K562 (cell line): ENCODE data around the gene GRIK1. TPM values are rescaled to one million over a fixed set of nuclear protein-coding genes. Genes with fewer than 3 reads are reported as not detected.
A peak's percentile ranks its signal among the peaks of the same experiment; 100 is the strongest.

ENCODE experiments used
- ATAC-seq: fragments of 200-7000 bp; cut with Tn5 transposase; 3 replicates; pipeline ENCODE4 v1.9.1; 2020; ENCODE audit warnings: moderate library complexity
- Bru-seq: library from RNA; stranded (reverse); fragments of 400-500 nt; gene quantifications from one replicate; lab custom pipeline; 2021; lab: Mats Ljungman, UMichigan
- BruChase-seq, 2 experiments: library from RNA; stranded (reverse); fragments of 400-500 nt; gene quantifications; one replicate each; lab custom pipeline; 2021; lab: Mats Ljungman, UMichigan
- BruUV-seq: library from RNA; stranded (reverse); fragments of 400-500 nt; replicated peaks from 2 replicates; lab custom pipeline; 2021; lab: Mats Ljungman, UMichigan
- CTCF ChIA-PET: fragments of 300-600 bp; formaldehyde crosslinking; extraction: SDS; loops from one replicate; lab custom pipeline; 2021; ENCODE audit warnings: low intra/inter-chr PET ratio; lab: Yijun Ruan, JAX
- POLR2A ChIA-PET: fragments of 300-600, 350-650 bp; sonication (Branson Sonifier 250); formaldehyde crosslinking; extraction: SDS; loops from one replicate; lab custom pipeline; 2021; ENCODE audit warnings: antibody characterized with exemption, inconsistent platforms; lab: Yijun Ruan, JAX
- DNase-seq, 4 experiments: peaks; one replicate each; pipeline versions ENCODE4 v3.0.0 to v3.0.0-alpha.2; 2011 to 2018; ENCODE audit warnings: low spot score in 3 of 4, mixed read lengths in 3 of 4; ENCODE audit errors: extremely low read depth in 1 of 4
- FAIRE-seq: peaks from 2 replicates; lab custom pipeline; 2011; peaks lifted over from hg19 to GRCh38; lab: Jason Lieb, UNC
- H2AFZ ChIP-seq: 2 replicates; pipeline ENCODE4 v1.6.0; 2011; ENCODE audit warnings: low read depth, low read length, control low read depth, inconsistent platforms
- H3K27ac ChIP-seq: fragments of 200-600 bp; 3 replicates; pipeline ENCODE4 v1.8.0; 2011; ENCODE audit warnings: low read depth, mild to moderate bottlenecking, control low read depth, inconsistent platforms, low read length, moderate library complexity, mixed read lengths; ENCODE audit errors: extremely low read depth
- H3K27me3 ChIP-seq, 2 experiments: fragments of 300-600 bp in 1 of 2; 2 replicates in 1 of 2; 3 replicates in 1 of 2; pipeline versions ENCODE4 v1.6.0 to v1.8.0; 2011; ENCODE audit warnings: inconsistent platforms in 2 of 2, low read length in 2 of 2, mild to moderate bottlenecking in 1 of 2, mixed read lengths in 1 of 2, moderate library complexity in 1 of 2; ENCODE audit not compliant: control insufficient read depth in 2 of 2, insufficient read depth in 2 of 2
- H3K36me3 ChIP-seq: fragments of 300-600 bp; 3 replicates; pipeline ENCODE4 v1.8.0; 2011; ENCODE audit warnings: mild to moderate bottlenecking, low read length, inconsistent platforms; ENCODE audit not compliant: control insufficient read depth, insufficient read depth
- H3K4me1 ChIP-seq, 2 experiments: fragments of 200-600 bp in 1 of 2; replicated peaks in 1 of 2; 2 replicates in 1 of 2; 3 replicates in 1 of 2; pipeline versions ENCODE4 v1.5.1 to v1.8.0; 2011; ENCODE audit warnings: inconsistent platforms in 2 of 2, low read length in 2 of 2, mild to moderate bottlenecking in 1 of 2, mixed read lengths in 1 of 2, moderate library complexity in 1 of 2; ENCODE audit not compliant: control insufficient read depth in 2 of 2, insufficient read depth in 2 of 2
- H3K4me2 ChIP-seq: 2 replicates; pipeline ENCODE4 v1.6.1; 2011; ENCODE audit warnings: low read length, control low read depth, inconsistent platforms, mixed read lengths; ENCODE audit not compliant: insufficient read depth
- H3K4me3 ChIP-seq: fragments of 200-600 bp; sonication (generic), shearing (Covaris generic); 2 replicates; pipeline ENCODE4 v1.5.1; 2016; ENCODE audit warnings: control low read depth, inconsistent platforms
- H3K79me2 ChIP-seq: fragments of 200-600 bp; 3 replicates; pipeline ENCODE4 v1.8.0; 2011; ENCODE audit warnings: low read length, inconsistent platforms; ENCODE audit not compliant: control insufficient read depth, insufficient read depth
- H3K9ac ChIP-seq, 2 experiments: 2 replicates each; pipeline versions ENCODE4 v1.6.0 to v1.6.1; 2011; ENCODE audit warnings: low read depth in 2 of 2, low read length in 2 of 2, control low read depth in 1 of 2, inconsistent platforms in 1 of 2, mild to moderate bottlenecking in 1 of 2, mixed read lengths in 1 of 2; ENCODE audit not compliant: insufficient read depth in 1 of 2
- H3K9me1 ChIP-seq: one replicate; pipeline ENCODE4 v1.6.0; 2011; ENCODE audit warnings: inconsistent platforms, mild to moderate bottlenecking, low read length, moderate library complexity; ENCODE audit not compliant: control insufficient read depth, insufficient read depth
- H3K9me3 ChIP-seq: replicated peaks from 2 replicates; pipeline ENCODE4 v1.5.1; 2011; ENCODE audit warnings: low read depth, low read length, inconsistent platforms; ENCODE audit not compliant: control insufficient read depth, insufficient read depth
- H4K20me1 ChIP-seq: replicated peaks from 2 replicates; pipeline ENCODE4 v1.6.1; 2011; ENCODE audit warnings: low read length, inconsistent platforms, mixed read lengths; ENCODE audit not compliant: control insufficient read depth, insufficient read depth
- COPS2 ChIP-seq: fragments of 450-650 bp; conservative IDR thresholded peaks from 2 replicates; pipeline ENCODE4 v1.6.1; 2016; ENCODE audit warnings: mild to moderate bottlenecking, moderate library complexity
- ELF1 ChIP-seq: fragments of 200-800 bp; sonication (Bioruptor generic); IDR thresholded peaks from 2 replicates; pipeline ENCODE4 v1.6.1; 2016; ENCODE audit warnings: missing genetic modification characterization, missing compliant biosample characterization
- FOXK2 ChIP-seq, 2 experiments: fragments of 450-650 bp; IDR thresholded peaks in 1 of 2; conservative IDR thresholded peaks in 1 of 2; 2 replicates each; pipeline ENCODE4 v1.6.1; 2016; ENCODE audit warnings: low read depth in 2 of 2, mild to moderate bottlenecking in 1 of 2
- GATA2 ChIP-seq: sonication (generic); formaldehyde crosslinking; IDR thresholded peaks from 2 replicates; pipeline ENCODE4 v1.4.0; 2020; ENCODE audit warnings: mild to moderate bottlenecking, missing genetic modification reagents
- NRF1 ChIP-seq, 2 experiments: fragments of 450-650 bp; IDR thresholded peaks in 1 of 2; conservative IDR thresholded peaks in 1 of 2; 2 replicates each; pipeline ENCODE4 v1.6.1; 2014; ENCODE audit warnings: mild to moderate bottlenecking in 2 of 2
- RNF219 ChIP-seq: fragments of 250-450 bp; sonication (Bioruptor Pico); IDR thresholded peaks from 2 replicates; pipeline ENCODE4 v1.5.0; 2022; ENCODE audit warnings: mild to moderate bottlenecking
- SNIP1 ChIP-seq: fragments of 450-650 bp; IDR thresholded peaks from 2 replicates; pipeline ENCODE4 v1.7.1; 2017; ENCODE audit warnings: low read depth, mild to moderate bottlenecking
- SP1 ChIP-seq: sonication (generic); formaldehyde crosslinking; IDR thresholded peaks from 2 replicates; pipeline ENCODE4 v1.8.1; 2022; ENCODE audit warnings: mild to moderate bottlenecking, missing genetic modification reagents
- WGBS: fragments of 100-300 bp; shearing (Covaris generic); methylation state at CpG from one replicate; pipeline ENCODE4 v1.1.6; 2016; ENCODE audit warnings: low coverage, mixed read lengths; ENCODE audit not compliant: insufficient coverage; ENCODE audit errors: missing lambda C conversion rate; 5-methylcytosine and 5-hydroxymethylcytosine counted together
- in situ Hi-C: fragments of 300-500 bp; cut with MboI; formaldehyde crosslinking; loops from 4 replicates; pipeline ENCODE4 v1.15.0; 2018; ENCODE audit warnings: inconsistent platforms, mixed read lengths
- intact Hi-C: fragments of 100-400 bp; cut with micrococcal nuclease; formaldehyde crosslinking; loops from 2 replicates; pipeline ENCODE4 v1.14.2; 2022
- long read RNA-seq, 3 experiments: library from polyadenylated mRNA in 2 of 3; library from RNA in 1 of 3; unstranded in 2 of 3; stranded (forward) in 1 of 3; transcript quantifications; one replicate each; pipeline ENCODE4 v2.0.0, GENCODE V29; 2019 to 2022
- polyA minus RNA-seq, 3 experiments: library from RNA; depleted of rRNA, polyadenylated mRNA; stranded (reverse); fragments of >200 nt; gene quantifications; 2 replicates each; pipeline ENCODE4 v1.2.3, GENCODE V29; 2011
- polyA plus RNA-seq, 8 experiments: library from polyadenylated mRNA; depleted of rRNA in 4 of 8; stranded (reverse) in 5 of 8; unstranded in 3 of 8; fragments of >200 nt; fragmentation: Nextera tagmentation in 2 of 8; fragmentation: Illumina TruSeq in 1 of 8; extraction: Ambion mirVana in 2 of 8; extraction: Trizol in 1 of 8; gene quantifications; 2 replicates each; pipeline versions ENCODE4 v1.2.1 to v1.2.3, GENCODE V29; 2011 to 2014; ENCODE audit warnings: inconsistent platforms in 1 of 8, missing spikeins in 1 of 8
- total RNA-seq, 7 experiments: library from RNA; depleted of rRNA in 6 of 7; stranded (reverse); fragments of >200 nt in 6 of 7; fragmentation: Illumina TruSeq in 2 of 7; extraction: Trizol in 2 of 7; gene quantifications; 2 replicates each; pipeline versions ENCODE4 v1.2.1 to v1.2.3, GENCODE V29; 2011 to 2021; ENCODE audit warnings: low replicate concordance in 1 of 7
- TF ChIP-seq, protein P1 (sequence below): fragments of 200-800 bp; sonication (Bioruptor generic); IDR thresholded peaks from 2 replicates; pipeline ENCODE4 v1.6.1; 2017; ENCODE audit warnings: missing genetic modification characterization, missing compliant biosample characterization
- TF ChIP-seq, protein P2 (sequence below): sonication (generic); formaldehyde crosslinking; IDR thresholded peaks from 2 replicates; pipeline ENCODE4 v1.8.0; 2022; ENCODE audit warnings: missing genetic modification reagents, mild to moderate bottlenecking, moderate library complexity, borderline replicate concordance

GRIK1 gene
- 0.37 and 0.77 TPM in 2 replicates for total RNA-seq (2011; cell fraction: chromatin; rRNA removed; ENCODE audit: low replicate concordance)
- 0.13 and 0.17 TPM in 2 replicates for total RNA-seq (2011; cell fraction: nucleolus; rRNA removed)
- total RNA-seq (2011; cell fraction: nucleoplasm; rRNA removed), result 0.22 and 0.31 TPM in 2 replicates
- total RNA-seq (2014; rRNA removed) (0.49 and 0.68 TPM in 2 replicates), total RNA-seq (2014; rRNA removed; fragmentation: Illumina TruSeq; extraction: Trizol) (0.57 and 0.58 TPM in 2 replicates), total RNA-seq (2015; rRNA removed; fragmentation: Illumina TruSeq; extraction: Trizol) (2.3 and 2.8 TPM in 2 replicates), total RNA-seq (2021) (0.44 and 0.67 TPM in 2 replicates), polyA plus RNA-seq (2011; rRNA removed) (0.05 and 0.17 TPM in 2 replicates), polyA plus RNA-seq (2014; fragmentation: Illumina TruSeq; extraction: Trizol) (0.55 and 0.67 TPM in 2 replicates), polyA plus RNA-seq (2014; fragmentation: Nextera tagmentation; extraction: Ambion mirVana) (under 1 TPM; 0.32 to 0.36 TPM), polyA plus RNA-seq (2014; rRNA removed) (0.19 and 0.53 TPM in 2 replicates), polyA minus RNA-seq (2011; rRNA and poly(A)+ RNA removed) (0.09 and 0.28 TPM in 2 replicates), Bru-seq, nascent RNA (percentile 29 among the genes with signal in this experiment), BruChase-seq, experiment 1, labeled RNA remaining after a 2-hour chase (percentile 26 among the genes with signal in this experiment), BruChase-seq, experiment 2, labeled RNA remaining after a 6-hour chase (percentile 25 among the genes with signal in this experiment)
- polyA plus RNA-seq (2011; cell fraction: cytosol; rRNA removed), result 0.04 and 0.10 TPM in 2 replicates
- polyA plus RNA-seq (2011; cell fraction: nucleus; rRNA removed), result 0.24 and 0.64 TPM in 2 replicates
- polyA plus RNA-seq (2012), result 0.69 and 2.7 TPM in 2 replicates
- polyA minus RNA-seq (2011; cell fraction: cytosol; rRNA and poly(A)+ RNA removed), result 0.64 TPM in 1 of 2 replicates, not detected in the other
- polyA minus RNA-seq (2011; cell fraction: nucleus; rRNA and poly(A)+ RNA removed), result 0.44 and 0.94 TPM in 2 replicates
- long read RNA-seq, experiment 1, partial matches to known transcripts, result 1 of 6 reads
- long read RNA-seq, experiment 1, other reads (novel, unspliced or antisense), result 5 of 6 reads
- long read RNA-seq, experiment 2, result 0 reads
- long read RNA-seq, experiment 3, result 0 reads

DNA sequence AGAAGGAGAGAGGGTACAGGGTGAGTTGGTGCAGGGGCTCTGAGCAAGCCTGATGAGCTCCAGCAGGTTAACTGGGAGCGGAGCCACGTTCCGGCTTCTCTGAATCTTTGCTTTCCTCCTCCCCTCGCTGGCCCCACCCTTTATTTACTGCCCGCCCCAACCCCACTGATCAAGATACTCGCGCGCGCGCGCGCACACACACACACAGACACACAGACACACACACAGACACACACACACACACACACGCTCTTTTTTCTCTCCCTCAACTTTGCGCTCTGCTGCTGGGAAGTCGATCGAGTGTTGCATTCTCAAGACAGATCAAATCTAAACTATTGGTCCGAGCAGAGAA lies at the start of gene GRIK1:
Gene GRIK1, minus strand, starts transcription at position 73 of the 352 bp plus-strand sequence.
- in situ Hi-C loops (no loop called here), intact Hi-C loops (no loop called here)
- POLR2A ChIA-PET, result interaction anchor here (0.6 to 1.0 kb wide), 2 partner anchors 14 to 46 kb away, joined by 3 read pairs; no protein-coding TSS in a partner anchor
- CTCF ChIA-PET, result no interaction called here
- TF ChIP-seq ELF1 (tag) (no peak), GATA2 (CRISPR knock-in tag) (peak; percentile 45; the same call in 1 of the 2 replicates), NRF1 (conservative IDR thresholded peaks at IDR 0.05 in 1 of 2, IDR thresholded peaks at IDR 0.05 in 1 of 2) (peak; percentile 60 to 67; a peak in 3 of 4 replicates), FOXK2 (conservative IDR thresholded peaks at IDR 0.05 in 1 of 2, IDR thresholded peaks at IDR 0.05 in 1 of 2; ENCODE audit: low read depth in 2 of 2) (peak in 1 of 2 experiments; percentile 30; a peak in 1 of 4 replicates), COPS2 (no peak), SNIP1 (no peak), SP1 (CRISPR knock-in tag) (0 out of 2 replicates have a peak, but pooled peaks have one; percentile 31), RNF219 (CRISPR knock-in tag) (no peak)
- TF ChIP-seq, protein P1, sequence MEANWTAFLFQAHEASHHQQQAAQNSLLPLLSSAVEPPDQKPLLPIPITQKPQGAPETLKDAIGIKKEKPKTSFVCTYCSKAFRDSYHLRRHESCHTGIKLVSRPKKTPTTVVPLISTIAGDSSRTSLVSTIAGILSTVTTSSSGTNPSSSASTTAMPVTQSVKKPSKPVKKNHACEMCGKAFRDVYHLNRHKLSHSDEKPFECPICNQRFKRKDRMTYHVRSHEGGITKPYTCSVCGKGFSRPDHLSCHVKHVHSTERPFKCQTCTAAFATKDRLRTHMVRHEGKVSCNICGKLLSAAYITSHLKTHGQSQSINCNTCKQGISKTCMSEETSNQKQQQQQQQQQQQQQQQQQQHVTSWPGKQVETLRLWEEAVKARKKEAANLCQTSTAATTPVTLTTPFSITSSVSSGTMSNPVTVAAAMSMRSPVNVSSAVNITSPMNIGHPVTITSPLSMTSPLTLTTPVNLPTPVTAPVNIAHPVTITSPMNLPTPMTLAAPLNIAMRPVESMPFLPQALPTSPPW (CRISPR knock-in tag), result peak; percentile 73
- TF ChIP-seq, protein P2, sequence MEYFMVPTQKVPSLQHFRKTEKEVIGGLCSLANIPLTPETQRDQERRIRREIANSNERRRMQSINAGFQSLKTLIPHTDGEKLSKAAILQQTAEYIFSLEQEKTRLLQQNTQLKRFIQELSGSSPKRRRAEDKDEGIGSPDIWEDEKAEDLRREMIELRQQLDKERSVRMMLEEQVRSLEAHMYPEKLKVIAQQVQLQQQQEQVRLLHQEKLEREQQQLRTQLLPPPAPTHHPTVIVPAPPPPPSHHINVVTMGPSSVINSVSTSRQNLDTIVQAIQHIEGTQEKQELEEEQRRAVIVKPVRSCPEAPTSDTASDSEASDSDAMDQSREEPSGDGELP, result no peak
- Histone ChIP-seq H3K9me3 (no peaks in the 10 kb centered on the region), H3K9me1 (no peaks in the 10 kb centered on the region), H3K79me2 (no peaks in the 10 kb centered on the region), H3K27ac (no peak within 1 kb of the TSS), H4K20me1 (no peaks in the 10 kb centered on the region), H3K4me2 (peak within 1 kb of the TSS; percentile 58), H3K27me3 (peaks cover 13 to 23% of the 10 kb centered on the region in 2 experiments), H3K36me3 (no peaks in the 10 kb centered on the region), H3K4me3 (peak within 1 kb of the TSS; percentile 9; the same call in 1 of the 2 replicates), H3K4me1 (peaks cover 0 to 11% of the 10 kb centered on the region in 2 experiments; a peak in 3 of 5 replicates), H3K9ac (peak within 1 kb of the TSS in 1 of 2 experiments; percentile 59; a peak in 1 of 4 replicates), H2AFZ (peak within 1 kb of the TSS; percentile 57)
- no peak for FAIRE-seq
- DNase-seq, result peak; percentile 17 to 69 (median 19)
- WGBS, result 0% methylated on average over 17 of the region's 17 CpGs
- peak; percentile 77 for ATAC-seq
- BruUV-seq, result no TSS peak
